Activated gamma-delta T cell treated with Interleukin-2 at 50 U/mL for 16 hours (primary cell): Measurements from ENCODE around the gene MAP7D3.
"Not testable (repeated sequence)": the region's sequence is repeated elsewhere in the genome, so short reads cannot be mapped to it uniquely, and the experiment has no call there.

ENCODE experiments used
- DNase-seq: peaks from one replicate; pipeline ENCODE4 v3.0.0-alpha.2; 2020

MAP7D3 gene, protein sequence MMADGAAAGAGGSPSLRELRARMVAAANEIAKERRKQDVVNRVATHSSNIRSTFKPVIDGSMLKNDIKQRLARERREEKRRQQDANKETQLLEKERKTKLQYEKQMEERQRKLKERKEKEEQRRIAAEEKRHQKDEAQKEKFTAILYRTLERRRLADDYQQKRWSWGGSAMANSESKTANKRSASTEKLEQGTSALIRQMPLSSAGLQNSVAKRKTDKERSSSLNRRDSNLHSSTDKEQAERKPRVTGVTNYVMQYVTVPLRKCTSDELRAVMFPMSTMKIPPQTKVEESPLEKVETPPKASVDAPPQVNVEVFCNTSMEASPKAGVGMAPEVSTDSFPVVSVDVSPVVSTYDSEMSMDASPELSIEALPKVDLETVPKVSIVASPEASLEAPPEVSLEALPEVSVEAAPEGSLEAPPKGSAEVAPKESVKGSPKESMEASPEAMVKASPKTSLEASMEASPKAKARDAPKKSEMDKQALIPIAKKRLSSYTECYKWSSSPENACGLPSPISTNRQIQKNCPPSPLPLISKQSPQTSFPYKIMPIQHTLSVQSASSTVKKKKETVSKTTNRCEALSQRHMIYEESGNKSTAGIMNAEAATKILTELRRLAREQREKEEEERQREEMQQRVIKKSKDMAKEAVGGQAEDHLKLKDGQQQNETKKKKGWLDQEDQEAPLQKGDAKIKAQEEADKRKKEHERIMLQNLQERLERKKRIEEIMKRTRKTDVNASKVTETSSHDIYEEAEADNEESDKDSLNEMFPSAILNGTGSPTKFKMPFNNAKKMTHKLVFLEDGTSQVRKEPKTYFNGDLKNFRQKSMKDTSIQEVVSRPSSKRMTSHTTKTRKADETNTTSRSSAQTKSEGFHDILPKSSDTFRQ

DNA sequence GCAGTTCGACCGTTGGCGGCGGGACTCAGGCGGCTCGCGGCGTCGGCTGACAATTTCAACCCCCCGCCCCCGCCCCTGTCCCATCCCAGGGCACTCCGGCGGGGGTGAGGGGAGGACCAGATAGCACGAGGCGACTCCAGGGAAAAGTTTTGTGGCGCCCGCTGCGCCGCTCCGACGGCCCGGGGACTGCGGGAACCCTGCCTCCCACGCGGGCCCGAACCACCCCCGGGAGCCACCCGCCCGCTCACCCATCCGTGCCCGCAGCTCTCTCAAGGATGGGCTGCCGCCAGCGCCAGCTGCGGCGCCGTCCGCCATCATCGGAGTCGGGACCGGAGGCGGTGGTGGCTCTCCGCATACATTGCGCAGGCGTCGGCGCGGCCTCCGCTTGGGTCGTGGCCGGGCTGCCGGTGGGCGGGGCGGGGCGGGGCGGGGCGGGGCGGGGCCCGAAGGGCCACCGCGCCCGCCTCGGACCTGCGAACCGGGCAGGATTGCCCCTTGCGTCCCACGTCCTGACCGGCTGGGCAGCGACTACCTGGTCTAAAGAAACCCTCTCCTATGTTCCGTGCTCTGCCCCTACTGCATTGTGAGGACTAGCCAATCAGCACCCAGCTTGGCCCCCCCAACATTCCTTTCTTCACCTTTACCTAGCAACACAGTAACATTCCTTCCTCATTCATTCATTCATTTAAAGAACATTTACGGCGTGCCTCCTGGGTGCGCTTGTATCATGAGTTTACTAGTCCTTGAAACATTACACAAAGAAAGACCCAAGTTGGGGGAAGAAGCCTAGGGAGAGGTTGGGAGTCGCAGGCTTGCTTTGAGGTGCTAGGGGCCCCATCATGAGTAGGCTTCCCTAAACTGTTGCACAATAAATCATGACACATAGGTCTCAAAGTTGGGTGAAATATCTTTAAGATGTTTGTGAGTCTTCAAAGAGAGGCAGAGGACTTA lies at the start of gene MAP7D3:
TSS of gene MAP7D3 (minus strand) at position 360 of the 951 bp plus-strand sequence. CDS start at position 318, 42 bp downstream.
- DNase-seq = peak; percentile 57

DNA sequence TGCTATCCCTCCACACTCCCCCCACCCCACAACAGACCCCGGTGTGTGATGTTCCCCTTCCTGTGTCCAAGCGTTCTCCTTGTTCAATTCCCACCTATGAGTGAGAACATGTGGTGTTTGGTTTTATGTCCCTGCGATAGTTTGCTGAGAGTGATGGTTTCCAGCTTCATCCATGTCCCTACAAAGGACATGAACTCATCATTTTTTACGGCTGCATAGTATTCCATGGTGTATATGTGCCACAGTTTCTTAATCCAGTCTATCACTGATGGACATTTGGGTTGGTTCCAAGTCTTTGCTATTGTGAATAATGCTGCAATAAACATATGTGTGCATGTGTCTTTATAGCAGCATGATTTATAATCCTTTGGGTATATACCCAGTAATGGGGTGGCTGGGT lies 49.5 kb upstream of the MAP7D3 start, which contains the start of gene ADGRG4:
TSS of gene ADGRG4 (plus strand) at position 243 of the 400 bp plus-strand sequence. CDS start 7,815 bp downstream, outside the sequence.
- not testable (repeated sequence) for DNase-seq

DNA sequence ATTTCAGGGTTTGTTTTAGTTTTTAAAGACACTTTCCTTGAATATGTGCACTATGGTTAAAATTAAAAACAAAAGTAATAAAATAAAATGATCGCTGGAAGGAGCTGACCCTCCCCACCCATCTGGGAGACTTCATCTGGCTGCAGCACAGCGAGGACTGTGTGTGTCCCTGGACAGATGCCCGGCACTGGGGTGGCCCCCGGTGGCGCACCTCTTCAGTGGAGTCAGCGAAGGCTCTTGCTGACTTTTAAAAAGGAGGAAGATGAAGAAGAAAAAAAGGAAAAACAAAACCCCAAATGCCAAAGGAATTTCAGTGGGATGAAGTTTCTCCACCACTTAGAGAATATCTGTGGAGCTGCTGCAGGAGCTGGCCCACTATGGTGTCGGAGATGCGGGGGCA lies 44.2 kb upstream of the MAP7D3 start:
- DNase-seq = no peak

DNA sequence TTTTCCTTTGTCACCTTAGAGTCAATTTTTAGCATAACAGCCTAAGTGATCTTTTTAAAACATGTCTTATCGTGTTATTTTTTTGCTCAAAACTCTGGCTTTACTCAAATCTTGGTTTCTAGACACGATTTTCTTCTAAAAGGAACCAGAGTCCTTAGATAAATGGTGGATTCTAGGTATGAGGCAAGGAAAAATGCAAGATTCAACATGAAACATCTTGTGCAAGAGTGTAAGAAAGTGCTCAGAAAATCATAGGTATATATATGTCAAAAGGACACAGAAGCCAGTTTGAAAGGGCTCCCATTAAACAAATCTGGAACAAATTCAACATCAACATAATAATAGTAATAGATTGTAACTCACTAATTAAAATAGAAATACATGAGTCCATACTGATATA lies 41.5 kb upstream of the MAP7D3 start:
- DNase-seq = no peak

DNA sequence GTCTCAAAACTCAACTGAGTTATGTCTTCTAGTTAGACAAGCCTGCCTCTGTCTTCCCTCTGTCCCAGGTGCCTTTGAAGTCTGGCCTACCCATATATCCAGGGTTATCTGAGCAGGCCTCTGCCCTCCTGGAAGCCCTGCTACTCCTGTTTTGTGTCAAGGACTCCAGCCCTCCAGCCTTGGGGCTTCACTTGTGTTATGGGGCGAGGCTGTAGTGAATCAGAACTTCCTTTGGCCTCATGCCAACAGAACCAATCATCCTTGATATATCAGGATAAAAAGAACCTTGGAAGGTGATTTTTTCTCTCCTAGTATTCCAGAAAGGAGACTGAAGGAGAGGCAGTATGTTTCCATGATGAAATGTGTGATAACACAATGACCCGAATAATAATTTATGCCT lies 40.6 kb upstream of the MAP7D3 start:
- no peak for DNase-seq

DNA sequence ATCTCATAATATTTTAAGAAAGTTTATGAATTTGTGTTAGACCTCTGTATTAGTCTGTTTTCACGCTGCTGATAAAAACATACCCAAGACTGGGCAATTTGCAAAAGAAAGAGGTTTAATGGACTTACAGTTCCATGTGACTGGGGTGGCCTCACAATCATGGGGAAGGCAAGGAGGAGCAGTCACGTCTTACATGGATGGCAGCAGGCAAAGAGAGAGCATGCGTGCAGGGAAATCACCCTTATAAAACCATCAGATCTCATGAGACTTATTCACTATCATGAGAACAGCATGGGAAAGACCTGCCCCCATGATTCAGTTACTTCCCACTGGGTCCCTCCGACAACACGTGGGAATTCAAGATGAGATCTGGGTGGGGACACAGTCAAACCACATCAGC lies 35.2 kb upstream of the MAP7D3 start:
- DNase-seq = not testable (repeated sequence)

DNA sequence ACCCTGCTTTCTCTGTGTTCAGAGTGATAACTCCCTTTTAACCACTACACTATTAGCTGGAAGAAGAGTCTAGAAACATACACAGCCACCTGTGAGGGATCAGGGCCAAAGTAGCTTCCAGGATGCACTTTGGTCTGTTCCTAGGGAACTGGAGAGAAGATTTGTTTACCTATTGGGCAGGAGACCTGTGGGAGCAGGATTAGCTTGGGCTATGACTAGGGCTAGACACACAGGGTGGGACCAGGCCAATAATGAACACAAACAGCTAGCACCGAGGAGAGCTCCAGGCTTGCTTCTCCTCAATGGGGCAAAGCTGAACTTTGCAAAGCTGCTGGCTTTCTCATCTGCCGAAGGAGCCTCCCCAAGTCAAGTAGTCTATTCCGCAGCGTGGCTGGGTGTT lies 24.4 kb upstream of the MAP7D3 start:
- no peak for DNase-seq

DNA sequence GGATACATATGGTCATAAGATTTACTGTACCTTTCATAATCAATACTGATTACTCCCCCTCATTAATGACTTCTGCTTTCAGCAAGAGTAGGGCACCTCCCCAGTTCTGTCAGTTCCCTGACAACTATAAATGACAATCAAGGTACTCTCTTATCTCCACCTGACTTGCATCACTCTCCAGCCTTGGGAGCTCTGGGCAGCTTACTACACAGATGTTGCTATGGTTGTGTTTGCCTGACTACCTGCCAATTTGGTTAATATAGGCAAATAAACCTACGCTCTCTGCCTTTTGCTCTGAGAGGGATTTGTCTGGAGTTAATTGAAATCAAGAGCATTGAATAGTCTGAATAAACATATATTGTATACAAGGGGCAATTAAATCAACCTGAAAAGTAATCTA lies 22.8 kb upstream of the MAP7D3 start:
- DNase-seq = no peak

DNA sequence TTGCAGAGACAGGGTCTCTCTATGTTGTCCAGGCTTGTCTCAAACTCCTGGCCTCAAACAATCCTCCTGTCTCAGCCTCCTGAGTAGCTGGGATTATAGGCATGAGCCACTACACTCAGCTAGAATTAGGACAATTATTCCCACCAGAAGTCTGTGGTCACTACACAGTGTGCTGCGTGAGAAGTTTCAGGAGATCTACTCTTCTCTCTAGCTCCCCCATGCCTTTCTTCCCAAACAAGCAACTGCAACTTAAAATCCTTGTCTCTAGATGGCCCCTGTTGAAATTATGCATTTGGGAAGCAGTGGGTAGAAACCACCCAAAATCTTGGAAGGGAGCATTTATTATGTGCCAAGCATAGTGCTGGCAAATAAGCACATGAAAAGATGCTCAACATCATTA lies 21.1 kb upstream of the MAP7D3 start:
- DNase-seq = no peak

DNA sequence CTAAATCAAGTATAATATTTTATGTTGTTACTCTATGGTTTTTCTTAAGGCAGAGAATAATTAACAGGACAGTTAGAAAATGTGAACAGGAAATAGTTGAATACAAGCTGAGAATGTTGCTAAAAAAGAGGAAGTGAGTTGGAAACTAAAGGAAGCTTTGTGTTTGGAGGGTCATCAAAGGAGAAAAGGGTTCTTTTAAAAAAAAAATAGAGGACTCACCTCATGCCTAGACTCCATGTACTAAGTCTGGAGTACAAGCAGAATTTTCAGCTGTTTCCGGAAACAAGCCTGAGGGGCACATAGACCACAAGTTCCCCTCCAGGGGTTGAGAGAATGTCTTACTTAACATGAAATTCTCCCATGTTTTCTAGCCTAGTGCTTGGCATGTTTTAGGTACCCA lies 20.1 kb upstream of the MAP7D3 start:
- DNase-seq = no peak

DNA sequence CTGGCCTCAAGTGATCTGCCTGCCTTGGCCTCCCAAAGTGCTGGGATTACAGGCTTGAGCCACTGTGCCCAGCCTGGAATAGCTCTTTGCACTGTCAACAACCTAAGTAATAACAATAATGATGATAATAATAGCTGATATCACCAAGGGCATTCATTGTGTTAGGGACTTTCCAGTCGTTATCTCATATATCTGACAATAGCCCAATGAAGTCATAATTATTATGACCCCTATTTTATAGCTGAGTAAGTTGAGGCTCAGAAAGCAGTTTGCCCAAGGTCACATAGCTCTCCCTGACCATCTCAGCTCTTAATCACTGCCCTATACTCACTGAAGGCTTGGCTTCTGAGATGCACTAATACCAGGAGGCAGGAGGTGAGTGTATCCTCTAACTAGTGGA lies 18.7 kb upstream of the MAP7D3 start:
- no peak for DNase-seq

DNA sequence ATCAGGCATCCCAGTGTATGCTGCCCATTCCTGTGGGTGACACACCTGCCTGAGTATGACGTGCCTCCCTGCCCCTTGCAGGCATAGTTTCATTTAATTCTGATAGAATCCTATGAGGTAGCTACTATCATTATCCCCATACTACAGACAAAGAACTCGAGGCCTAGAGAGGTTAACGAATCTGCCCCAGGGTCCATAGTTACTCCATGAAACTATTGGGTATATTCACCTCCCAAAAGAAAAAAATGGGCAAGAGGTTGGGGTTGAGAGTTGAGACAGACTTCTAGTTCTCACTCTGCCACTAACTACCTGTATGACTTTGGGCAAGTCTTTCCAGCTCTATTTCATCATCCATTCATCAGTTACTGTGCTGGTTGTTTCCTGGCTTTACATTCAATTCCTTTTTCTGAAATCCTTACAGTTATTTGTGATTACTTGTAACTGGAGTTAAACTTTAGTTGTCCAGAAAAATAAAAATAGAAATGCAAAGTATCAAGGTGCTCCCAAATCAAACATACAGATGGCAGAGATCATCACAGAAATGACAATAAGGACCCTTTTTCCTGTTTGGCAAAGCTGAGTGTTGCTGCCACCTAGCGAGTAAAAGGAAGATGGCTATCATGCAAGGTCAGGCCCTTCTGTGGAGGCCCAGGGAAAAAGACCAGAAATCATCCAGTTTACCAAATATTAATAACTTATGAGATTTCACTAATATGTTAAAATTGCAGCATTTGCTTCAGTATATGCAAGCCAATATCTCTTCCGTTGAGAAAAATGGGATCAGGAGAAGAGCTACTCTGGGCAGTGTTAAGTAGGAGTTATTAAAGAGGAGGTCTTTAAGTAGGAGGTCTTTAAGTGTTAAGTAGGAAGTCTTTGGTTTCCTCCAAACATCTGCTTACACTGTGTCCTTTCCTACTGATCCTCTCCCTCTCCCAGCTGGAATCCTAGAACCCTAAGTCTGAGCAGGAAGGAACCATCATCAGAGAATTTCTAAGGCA lies 17.1 kb upstream of the MAP7D3 start:
- DNase-seq = peak; percentile 51

DNA sequence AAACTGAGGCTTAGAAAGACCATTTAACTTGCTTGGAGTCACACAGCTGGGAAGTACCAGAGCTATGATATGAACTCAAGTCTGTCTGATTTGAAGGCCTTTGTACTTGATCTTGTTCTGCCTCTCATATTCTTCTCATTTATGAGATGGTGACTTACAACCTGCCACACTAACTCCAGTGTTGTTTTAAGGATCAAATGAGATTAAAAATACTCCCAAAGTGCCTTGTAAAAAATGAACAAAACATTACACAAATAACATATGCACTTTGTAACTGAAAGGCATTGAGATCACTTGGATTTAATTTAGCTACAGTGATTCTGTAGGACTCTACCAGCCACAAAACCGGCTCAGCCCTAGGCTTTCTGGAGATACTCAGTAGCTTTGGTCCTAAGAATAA lies 15.6 kb upstream of the MAP7D3 start:
- DNase-seq = no peak

DNA sequence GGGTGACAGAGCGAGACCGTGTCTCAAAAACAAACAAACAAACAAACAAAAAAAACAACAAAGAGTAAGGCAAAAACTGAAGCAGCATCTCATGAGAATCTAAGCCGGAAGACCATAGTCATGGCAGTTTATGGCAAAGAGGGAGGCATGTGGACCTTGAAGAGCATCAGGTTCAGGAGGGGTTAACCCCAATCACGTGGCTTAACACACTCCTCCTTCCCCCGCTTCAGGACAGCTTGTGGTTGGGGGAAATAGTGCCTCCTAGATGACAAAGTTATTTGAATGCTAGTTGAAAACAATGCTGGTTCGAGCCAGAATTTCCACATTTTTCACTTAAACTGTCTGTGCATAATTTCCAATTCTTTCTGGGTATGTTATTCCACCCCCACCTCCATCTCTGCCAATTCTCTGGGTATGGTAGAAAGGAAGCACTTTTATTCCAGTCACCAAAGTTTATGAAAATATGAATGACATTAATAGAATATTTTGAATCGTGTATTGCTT lies 11.7 kb upstream of the MAP7D3 start:
- no peak for DNase-seq

DNA sequence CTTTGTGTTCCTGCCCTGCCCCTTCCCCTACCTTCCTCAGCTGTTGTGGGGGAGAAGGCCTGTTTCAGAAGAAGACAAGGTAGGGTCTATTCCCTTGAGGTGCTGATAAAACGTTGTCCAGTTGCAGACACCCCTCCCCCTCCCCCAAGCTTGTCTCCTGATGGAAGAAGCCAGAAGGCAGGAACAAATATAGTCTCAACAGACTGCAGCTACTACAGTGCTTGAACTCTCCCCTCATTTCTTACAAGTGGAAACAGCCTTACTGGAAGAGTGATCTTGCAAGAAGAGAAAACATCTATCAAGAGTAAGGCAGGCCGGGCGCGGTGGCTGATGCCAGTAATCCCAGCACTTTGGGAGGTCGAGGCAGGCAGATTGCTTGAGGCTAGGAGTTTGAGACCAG lies 11.0 kb upstream of the MAP7D3 start:
- no peak for DNase-seq

DNA sequence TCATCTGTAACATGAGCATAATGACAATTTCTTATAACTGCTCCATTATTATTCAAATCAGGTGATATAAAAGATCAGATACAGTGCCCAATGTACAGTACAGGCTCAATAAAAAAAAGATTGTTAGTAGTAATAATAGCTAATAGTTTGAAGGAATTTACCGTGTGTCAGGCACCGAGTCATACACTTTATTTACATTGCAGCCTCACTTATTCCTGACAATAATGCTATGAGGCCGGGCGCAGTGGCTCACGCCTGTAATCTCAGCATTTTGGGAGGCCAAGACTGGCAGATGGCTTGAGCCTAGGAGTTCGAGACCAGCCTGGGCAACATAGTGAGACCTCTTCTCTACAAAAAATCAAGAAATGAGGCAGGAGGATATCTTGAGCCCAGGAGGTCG lies 10.1 kb upstream of the MAP7D3 start:
- no peak for DNase-seq

DNA sequence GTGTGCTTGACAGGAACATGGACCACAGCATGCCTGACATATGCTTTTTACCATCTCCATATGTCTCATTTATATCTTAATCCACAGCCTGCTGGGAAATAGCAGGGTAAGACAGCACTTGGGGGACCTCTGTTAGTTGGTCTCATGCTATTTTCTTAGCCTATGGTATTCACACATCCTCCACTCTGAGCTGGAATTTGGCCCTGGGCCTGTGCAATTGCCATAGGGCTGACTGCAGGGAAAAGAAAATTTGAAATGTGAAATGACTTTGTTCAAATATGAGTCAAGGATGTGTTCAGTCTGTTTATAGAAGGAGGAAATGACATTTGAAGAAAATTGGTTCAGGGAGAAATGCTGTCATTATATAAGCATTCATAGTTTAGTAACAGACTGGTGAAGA lies 9.6 kb upstream of the MAP7D3 start:
- DNase-seq = no peak

DNA sequence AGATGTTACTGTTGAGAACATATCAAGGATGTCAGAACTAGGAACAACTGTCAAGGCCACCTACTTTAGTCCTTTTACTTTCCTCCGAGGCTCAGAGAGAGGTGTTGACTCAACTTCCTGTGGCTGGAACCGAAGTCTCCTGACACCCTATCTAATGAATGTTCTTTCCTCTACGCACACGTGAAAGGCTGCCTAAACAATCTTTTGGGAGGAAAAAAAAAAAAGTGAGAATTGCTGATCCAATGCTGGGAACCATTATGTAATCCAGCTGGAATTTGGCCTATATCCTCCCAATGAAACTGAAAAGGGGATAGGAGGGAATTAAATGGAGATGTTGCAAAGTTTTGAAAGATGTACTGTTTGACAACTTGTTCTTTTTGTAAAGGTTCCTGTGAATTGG lies 8.3 kb upstream of the MAP7D3 start:
- DNase-seq = no peak

DNA sequence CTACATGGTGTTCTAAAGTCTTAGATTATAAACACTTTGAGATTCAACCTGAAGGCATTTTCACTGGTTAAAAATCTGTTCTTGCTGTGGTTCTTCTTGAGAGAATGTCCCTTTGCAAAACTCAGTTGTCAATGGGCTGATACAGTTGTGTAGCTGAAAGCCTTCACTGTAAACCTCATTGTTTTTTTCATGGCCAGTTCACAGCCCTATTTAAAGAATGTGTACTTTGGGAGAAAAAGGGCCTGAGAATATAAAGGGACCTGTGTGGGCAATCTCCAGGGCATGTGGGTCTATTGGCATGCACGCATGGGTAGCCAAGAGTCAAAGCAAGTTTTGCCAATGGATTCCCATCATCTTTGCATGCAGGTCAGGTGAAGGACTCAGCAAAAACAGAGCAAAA lies 7.8 kb upstream of the MAP7D3 start:
- DNase-seq = no peak

DNA sequence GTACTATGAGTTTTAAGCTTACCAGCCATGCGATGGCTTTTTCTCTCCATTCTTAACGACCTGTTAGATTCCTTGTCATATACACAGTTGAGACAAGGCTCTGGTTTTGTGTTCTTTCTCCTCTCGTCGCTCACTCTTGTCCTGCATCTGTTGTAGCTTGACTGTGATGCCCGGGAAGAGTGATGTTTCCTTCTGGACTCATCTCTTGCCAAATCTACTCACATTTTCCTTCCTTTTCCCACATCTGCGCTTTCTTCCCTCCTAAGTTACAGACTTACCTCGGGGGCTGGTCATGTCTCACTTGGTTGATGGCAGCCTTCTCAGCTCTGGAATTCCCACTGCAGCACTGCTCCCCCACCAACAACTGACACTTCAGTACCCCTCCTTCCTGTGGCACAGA lies 4.8 kb upstream of the MAP7D3 start:
- DNase-seq = no peak

DNA sequence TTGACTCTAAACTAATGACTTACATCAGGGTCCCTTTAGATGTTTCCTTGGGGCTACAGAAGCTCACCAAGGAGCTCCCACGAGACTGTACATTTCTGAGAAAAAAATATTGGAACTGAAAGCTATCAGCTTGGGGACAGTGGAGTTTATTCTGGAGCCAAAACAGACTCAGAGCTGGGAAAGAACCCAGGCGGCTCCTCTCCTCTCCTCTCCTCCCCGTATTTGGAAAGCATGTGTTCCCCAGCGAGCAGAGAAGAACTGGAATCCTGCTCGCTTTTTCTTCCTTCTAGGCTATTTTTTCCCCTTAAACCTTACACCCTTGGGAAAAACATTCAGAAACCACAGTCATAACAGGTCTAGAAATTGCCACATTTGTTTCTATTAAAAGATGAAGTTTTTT lies 4.3 kb upstream of the MAP7D3 start:
- no peak for DNase-seq
